Measurements from ENCODE around the gene MYO3B. TPM values are rescaled to one million over a fixed set of nuclear protein-coding genes. Genes with fewer than 3 reads are reported as not detected.

The MYO3B gene
- total and polyA plus RNA-seq, 7 donors: 0.34 TPM; not detected in 6

GRCh38 chr2:170324640-170325046, 146.7 kb downstream of the MYO3B start:
- H3K4me3 ChIP-seq: no peak overlapping the region
- H3K4me1 ChIP-seq: no peaks in the 10 kb centered on the region
- no peaks in the 10 kb centered on the region for H3K27me3 ChIP-seq
- 25 to 27% methylated on average over 4 of the region's 4 CpGs for WGBS, 2 donors
- intact Hi-C loops (cut with DNase I): loop anchor here (5.0 kb wide), 1 partner anchor 493 kb away; the partner anchor contains the start of gene GAD1
- TF ChIP-seq EP300 (IDR thresholded peaks at IDR 0.05) (no peak), CTCF (IDR thresholded peaks at IDR 0.05) (peak in 3 of 4 experiments; percentile 29 to 50 (median 31))
- no peaks in the 10 kb centered on the region for H3K36me3 ChIP-seq
- no peak for DNase-seq
- H3K27ac ChIP-seq: no peak overlapping the region
- peaks cover 0 to 4% (median 2%) of the 10 kb centered on the region in 4 donors for H3K9me3 ChIP-seq

GRCh38 chr2:170330881-170331280, 152.9 kb downstream of the MYO3B start:
- 90 to 92% methylated on average over 1 of the region's 1 CpG for WGBS, 2 donors
- intact Hi-C loops (cut with DNase I): no loop called here
- no peaks in the 10 kb centered on the region for H3K9me3 ChIP-seq
- DNase-seq: no peak
- no peak overlapping the region for H3K27ac ChIP-seq
- H3K36me3 ChIP-seq: no peaks in the 10 kb centered on the region
- TF ChIP-seq CTCF (IDR thresholded peaks at IDR 0.05): no peak
- no peak for TF ChIP-seq POLR2AphosphoS5 (IDR thresholded peaks at IDR 0.05)
- TF ChIP-seq EP300 (IDR thresholded peaks at IDR 0.05): no peak
- no peak for TF ChIP-seq POLR2A (IDR thresholded peaks at IDR 0.05)
- H3K4me3 ChIP-seq: no peak overlapping the region
- H3K4me1 ChIP-seq: no peaks in the 10 kb centered on the region
- H3K27me3 ChIP-seq: no peaks in the 10 kb centered on the region

- Histone ChIP-seq H3K36me3 (no peaks in the 10 kb centered on the region), H3K9me3 (no peaks in the 10 kb centered on the region), H3K4me3 (no peak overlapping the region), H3K27me3 (no peaks in the 10 kb centered on the region), H3K27ac (no peak overlapping the region), H3K4me1 (no peaks in the 10 kb centered on the region)
- TF ChIP-seq EP300 (IDR thresholded peaks at IDR 0.05): no peak
- no peak for TF ChIP-seq POLR2A (IDR thresholded peaks at IDR 0.05)
- no peak for TF ChIP-seq POLR2AphosphoS5 (IDR thresholded peaks at IDR 0.05)
- no peak for TF ChIP-seq CTCF (IDR thresholded peaks at IDR 0.05)
- WGBS, 2 donors: 80 to 85% methylated on average over 2 of the region's 2 CpGs
- no peak for DNase-seq
- intact Hi-C loops (cut with DNase I): no loop called here
Measured at GRCh38 chr2:170332676-170333402, 154.9 kb downstream of the MYO3B start.

DNA sequence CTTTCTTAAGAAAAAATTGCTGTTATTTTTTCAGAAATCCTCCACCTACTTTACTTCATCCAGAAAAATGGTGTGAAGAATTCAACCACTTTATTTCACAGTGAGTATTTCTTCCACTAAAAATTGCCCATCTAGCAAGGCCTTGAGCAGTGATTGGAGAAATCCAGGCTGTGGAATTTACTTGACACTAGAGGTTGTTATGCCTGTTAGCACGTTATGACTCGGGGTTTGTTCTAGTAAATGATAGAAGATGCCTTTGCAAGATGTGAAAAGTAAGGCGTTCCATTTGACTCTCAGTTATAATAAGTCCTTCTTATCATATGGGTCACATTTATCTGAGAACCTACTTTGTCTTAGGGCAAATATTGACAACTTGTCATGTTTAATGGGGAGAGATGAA, 157.4 kb downstream of the MYO3B start:
- Histone ChIP-seq H3K4me3 (no peak overlapping the region), H3K9me3 (no peaks in the 10 kb centered on the region), H3K4me1 (no peaks in the 10 kb centered on the region), H3K36me3 (no peaks in the 10 kb centered on the region), H3K27ac (no peak overlapping the region), H3K27me3 (no peaks in the 10 kb centered on the region)
- no peak for DNase-seq
- 49 to 70% methylated on average over 3 of the region's 3 CpGs for WGBS, 2 donors
- intact Hi-C loops (cut with DNase I): no loop called here
- TF ChIP-seq POLR2A (IDR thresholded peaks at IDR 0.05) (no peak), CTCF (IDR thresholded peaks at IDR 0.05) (no peak), EP300 (IDR thresholded peaks at IDR 0.05) (no peak), POLR2AphosphoS5 (IDR thresholded peaks at IDR 0.05) (no peak)

GRCh38 chr2:170336408-170336807, 158.5 kb downstream of the MYO3B start:
- intact Hi-C loops (cut with DNase I): no loop called here
- H3K36me3 ChIP-seq: no peaks in the 10 kb centered on the region
- H3K27ac ChIP-seq: no peak overlapping the region
- H3K4me3 ChIP-seq: no peak overlapping the region
- H3K4me1 ChIP-seq: no peaks in the 10 kb centered on the region
- H3K27me3 ChIP-seq: no peaks in the 10 kb centered on the region
- H3K9me3 ChIP-seq: no peaks in the 10 kb centered on the region
- no peak for DNase-seq
- TF ChIP-seq POLR2AphosphoS5 (IDR thresholded peaks at IDR 0.05) (no peak), EP300 (IDR thresholded peaks at IDR 0.05) (no peak), CTCF (IDR thresholded peaks at IDR 0.05) (no peak), POLR2A (IDR thresholded peaks at IDR 0.05) (no peak)
- 92 to 93% methylated on average over 2 of the region's 2 CpGs for WGBS, 2 donors

Measured in sigmoid colon (tissue), 7 donors.